NCI-H1105 treated with DMSO at 0.1 percent for 48 hours (cell line): ENCODE data around the gene HTRA1.
A peak's percentile ranks its signal among the peaks of the same experiment; 100 is the strongest.

ENCODE experiments used
- DNase-seq: peaks from one replicate; lab custom pipeline; 2025; lab: John Stamatoyannopoulos, UW

Gene HTRA1

DNA sequence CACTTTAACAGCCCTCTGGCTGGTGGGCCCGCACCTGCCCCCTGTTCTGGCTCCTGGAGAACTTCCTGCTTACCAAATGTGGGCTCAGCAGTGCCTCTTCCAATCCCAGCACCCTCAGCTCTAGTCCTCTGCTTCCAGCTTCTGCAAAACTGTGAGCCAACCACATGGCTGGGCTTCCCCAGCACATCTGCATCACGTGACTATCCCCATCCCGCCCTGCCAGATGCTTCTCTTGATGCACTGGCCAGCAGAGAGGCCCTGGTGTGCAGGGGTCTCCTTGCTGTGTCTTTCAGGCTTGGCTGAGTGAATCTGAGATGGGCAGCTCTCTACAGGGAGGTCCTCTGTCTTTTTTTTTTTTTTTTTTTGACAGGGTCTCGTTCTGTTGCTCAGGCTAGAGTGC, 55.4 kb downstream of the HTRA1 start:
- no peak for DNase-seq

DNA sequence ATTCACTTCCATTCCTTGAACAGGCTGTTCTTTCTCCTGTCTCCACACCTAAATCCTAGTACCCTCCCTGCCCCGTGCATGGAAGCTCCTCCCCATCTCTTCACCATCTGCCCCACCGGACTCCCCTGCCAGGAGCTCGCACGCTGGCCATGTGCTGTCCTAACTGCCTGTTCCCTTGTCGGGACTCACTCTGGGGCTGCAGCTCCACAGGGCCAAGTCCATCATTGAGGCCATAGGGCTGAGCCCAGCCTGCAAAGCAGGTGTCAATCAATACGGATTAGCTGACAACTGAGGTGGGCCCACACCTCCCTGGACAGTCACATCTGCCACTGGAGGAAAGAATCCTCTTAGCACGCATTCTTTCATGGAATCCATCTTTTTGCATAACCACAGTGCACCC, 57.8 kb downstream of the HTRA1 start:
- no peak for DNase-seq

GRCh38 chr10:122519873-122520272, 58.5 kb downstream of the HTRA1 start:
- DNase-seq: no peak

GRCh38 chr10:122521011-122521410, 59.7 kb downstream of the HTRA1 start:
- DNase-seq: no peak

- no peak for DNase-seq
Measured at GRCh38 chr10:122524811-122525210, 63.5 kb downstream of the HTRA1 start.

DNA sequence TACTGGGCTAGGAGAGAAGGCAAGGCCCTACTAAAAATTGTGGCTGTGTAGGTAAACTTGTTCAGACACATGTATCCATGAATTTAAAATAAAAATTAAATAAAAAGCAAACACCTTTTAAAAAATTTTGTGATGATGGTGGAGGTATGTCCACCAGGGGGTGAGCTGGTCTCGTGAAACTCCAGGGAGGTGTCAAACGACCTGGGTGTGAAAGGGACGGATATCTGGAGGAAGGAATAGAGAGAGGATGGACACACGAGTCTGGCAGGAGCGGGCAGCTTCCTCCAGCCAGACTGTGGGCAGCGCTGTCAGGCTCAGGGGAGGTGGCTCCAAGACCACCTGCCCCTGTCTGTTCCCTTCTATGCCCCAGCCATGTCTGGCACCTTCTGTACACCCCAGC, 64.4 kb downstream of the HTRA1 start:
- DNase-seq: no peak

DNA sequence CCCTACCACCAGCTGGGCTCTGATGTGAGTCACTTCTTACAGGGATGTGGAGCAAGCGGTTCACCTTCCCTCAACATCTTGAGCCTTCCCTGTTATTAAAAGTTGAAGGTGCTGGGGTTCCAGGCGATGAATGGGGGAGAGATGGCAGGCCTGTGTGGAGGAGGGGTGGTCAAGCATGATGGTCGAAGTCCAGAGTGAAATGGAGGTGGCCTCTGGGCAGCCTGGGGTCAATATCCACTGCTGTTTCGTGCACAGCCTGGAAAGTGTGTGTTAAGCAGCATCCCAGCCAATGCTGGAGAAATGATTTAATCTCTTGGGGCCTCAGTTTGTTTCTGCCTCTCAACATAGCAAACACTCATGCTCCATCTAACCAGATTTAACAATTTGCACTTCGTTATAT, 65.5 kb downstream of the HTRA1 start:
- no peak for DNase-seq

DNA sequence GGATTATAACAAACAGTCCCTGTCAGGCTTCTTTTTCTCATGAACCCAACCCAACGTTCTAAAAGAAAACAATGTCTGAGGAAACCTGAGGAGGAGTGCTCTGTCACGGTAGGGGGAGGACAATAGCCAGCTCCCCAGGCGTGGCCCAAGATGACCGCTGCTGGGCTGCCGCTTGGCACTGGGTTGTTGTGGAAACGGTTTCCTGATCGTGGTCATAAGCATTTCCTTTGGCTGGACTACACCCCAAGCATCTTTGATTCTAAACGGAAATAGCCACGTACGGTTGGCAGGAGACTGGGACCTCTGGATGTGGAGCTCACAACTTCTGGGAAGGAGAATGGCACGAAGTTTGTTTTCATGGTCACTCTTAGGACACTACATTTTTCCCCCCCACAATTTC, 68.8 kb downstream of the HTRA1 start:
- no peak for DNase-seq

DNA sequence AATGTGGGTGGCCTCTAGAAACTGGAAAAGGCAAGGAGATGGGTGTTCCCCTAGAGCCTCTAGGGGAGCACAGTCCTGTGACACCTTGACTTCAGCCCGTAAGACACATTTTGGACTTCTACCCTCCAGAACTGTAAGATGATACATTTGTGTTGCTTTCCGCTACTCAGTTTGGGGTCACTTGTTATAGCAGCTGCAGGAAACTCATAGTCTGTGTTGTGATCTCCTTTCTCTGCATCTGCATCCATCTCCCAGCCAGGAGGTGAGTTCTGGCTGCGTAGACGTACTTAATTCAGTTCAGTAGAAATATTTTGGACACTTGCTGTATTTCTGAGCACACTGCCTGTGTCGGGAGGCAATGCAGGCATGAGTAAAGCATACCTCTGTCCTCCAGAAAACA, 69.9 kb downstream of the HTRA1 start:
- no peak for DNase-seq

GRCh38 chr10:122531939-122532338, 70.6 kb downstream of the HTRA1 start:
- DNase-seq: peak; percentile 79

DNA sequence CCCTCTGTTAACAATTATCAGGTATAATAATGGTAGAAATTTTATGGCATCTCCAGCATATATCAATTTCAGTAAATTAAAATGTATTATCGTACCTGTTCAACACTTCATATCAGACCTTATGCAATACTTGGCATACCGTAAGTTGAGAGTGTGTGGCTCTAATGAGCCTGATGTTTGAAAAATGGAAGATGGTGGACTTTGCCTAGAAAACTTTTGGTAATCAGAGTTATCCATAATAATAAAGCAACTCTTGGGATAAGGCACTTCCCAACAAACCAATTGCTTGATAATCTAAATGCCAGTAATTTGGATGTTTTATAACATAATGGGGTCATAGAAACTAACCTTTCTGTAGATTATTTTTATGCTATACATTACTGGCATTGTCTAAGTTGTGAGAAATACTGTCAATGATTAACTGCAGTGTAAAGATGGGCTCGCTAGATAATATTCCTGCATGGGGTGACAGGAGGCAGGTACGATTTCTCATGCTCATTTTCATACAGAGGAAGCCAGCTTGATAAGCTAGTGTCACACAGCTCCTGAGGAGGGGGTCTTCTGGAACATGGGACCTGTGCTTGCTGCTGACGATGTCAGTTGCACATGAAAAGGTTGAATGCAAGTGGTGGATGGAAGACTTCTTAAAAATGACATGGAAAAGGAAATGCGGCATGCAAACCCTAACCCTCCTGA, 71.4 kb downstream of the HTRA1 start:
- DNase-seq: no peak

GRCh38 chr10:122537545-122537944, 76.2 kb downstream of the HTRA1 start:
- no peak for DNase-seq

GRCh38 chr10:122541541-122542002, 80.2 kb downstream of the HTRA1 start:
- no peak for DNase-seq

- DNase-seq: no peak
Measured at GRCh38 chr10:122543676-122544445, 82.5 kb downstream of the HTRA1 start.

GRCh38 chr10:122544493-122544892, 83.1 kb downstream of the HTRA1 start:
- DNase-seq: no peak

- DNase-seq: no peak
Measured at GRCh38 chr10:122546242-122546641, 84.9 kb downstream of the HTRA1 start.

- no peak for DNase-seq
Measured at GRCh38 chr10:122548407-122549085, 87.2 kb downstream of the HTRA1 start.

GRCh38 chr10:122549636-122550035, 88.3 kb downstream of the HTRA1 start:
- DNase-seq: no peak

- no peak for DNase-seq
Measured at GRCh38 chr10:122550427-122550826, 89.1 kb downstream of the HTRA1 start.

GRCh38 chr10:122550983-122551382, 89.6 kb downstream of the HTRA1 start:
- DNase-seq: no peak

DNA sequence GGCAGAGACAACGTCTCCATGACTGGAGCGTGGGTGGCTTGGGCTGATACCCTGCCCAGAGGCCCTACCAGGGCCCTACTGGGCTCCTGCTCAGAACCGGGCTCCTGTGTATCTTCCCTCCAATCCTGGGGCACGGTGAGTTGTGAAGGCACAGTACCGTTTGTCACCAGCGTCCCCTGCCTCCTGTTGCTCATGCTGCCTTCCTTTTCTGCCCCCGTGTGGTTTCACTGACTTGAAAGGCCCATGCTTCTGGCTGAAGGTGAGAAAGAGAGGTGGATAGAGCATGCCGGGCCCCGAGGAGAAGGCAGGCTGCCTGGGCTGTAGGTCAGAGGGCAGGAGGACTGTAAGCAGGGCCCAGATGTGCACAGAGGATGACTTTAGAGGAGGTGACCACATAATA, 90.1 kb downstream of the HTRA1 start:
- no peak for DNase-seq

DNA sequence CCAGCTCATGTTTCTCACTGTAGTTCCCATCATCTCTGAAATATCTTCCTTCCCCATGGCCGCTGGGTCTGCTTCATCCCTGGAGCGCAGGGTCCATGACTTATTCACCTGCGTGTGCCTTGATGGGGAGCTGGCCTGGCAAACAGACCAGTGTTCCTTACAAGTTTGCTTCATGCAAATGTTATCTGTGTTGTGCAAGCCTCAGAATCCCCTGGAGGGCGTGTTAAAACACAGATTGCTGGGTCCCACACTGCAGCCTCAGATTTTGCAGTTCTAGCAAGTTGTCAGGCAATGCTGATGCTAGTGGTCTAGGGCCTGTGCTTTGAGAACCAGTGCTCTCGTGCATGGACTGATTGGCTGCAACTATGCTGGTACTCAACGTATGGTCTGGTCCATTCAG, 92.0 kb downstream of the HTRA1 start:
- DNase-seq: no peak
